ENCODE results near the gene ZNF507.
"Not testable (repeated sequence)": the region's sequence is repeated elsewhere in the genome, so short reads cannot be mapped to it uniquely, and the experiment has no call there.

ZNF507 gene

DNA sequence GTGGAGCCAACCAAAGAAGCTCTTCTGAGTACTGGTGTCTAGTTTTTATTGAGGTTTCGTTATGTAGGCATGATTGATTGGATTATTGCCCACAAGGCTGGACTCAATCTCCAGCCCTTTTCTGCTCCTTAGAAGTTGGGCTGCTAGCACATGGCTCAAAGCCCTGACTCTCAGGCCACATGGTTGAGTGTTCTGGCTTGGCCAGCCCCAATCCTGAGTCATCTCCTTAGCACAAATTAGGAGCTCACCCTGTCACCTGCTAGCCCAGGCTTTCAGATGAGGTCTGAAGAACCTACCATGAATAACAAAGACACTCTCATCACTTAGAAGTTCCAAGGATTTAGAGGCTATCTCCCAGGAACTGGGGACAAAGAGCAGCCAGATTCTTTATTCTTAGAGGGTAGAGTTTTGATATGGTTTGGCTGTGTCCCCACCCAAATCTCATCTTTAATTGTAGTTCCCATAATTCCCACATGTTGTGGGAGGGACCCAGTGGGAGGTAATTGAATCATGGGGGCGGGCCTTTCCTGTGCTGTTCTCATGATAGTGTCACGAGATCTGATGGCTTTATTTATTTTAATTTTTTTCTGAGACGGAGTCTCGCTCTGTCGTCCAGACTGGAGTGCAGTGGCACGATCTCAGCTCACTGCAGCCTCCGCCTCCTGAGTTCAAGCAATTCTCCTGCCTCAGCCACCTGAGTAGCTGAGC, 71.5 kb downstream of the ZNF507 start:
- no peak overlapping the region for H3K4me3 ChIP-seq (ENCODE audit: low read depth, low read length)
- TF ChIP-seq MYC (IDR thresholded peaks at IDR 0.05; ENCODE audit: low read depth, low read length) = no peak
- TF ChIP-seq, protein P1, sequence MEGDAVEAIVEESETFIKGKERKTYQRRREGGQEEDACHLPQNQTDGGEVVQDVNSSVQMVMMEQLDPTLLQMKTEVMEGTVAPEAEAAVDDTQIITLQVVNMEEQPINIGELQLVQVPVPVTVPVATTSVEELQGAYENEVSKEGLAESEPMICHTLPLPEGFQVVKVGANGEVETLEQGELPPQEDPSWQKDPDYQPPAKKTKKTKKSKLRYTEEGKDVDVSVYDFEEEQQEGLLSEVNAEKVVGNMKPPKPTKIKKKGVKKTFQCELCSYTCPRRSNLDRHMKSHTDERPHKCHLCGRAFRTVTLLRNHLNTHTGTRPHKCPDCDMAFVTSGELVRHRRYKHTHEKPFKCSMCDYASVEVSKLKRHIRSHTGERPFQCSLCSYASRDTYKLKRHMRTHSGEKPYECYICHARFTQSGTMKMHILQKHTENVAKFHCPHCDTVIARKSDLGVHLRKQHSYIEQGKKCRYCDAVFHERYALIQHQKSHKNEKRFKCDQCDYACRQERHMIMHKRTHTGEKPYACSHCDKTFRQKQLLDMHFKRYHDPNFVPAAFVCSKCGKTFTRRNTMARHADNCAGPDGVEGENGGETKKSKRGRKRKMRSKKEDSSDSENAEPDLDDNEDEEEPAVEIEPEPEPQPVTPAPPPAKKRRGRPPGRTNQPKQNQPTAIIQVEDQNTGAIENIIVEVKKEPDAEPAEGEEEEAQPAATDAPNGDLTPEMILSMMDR (IDR thresholded peaks at IDR 0.05; ENCODE audit: low read depth, low read length) = no peak
- TF ChIP-seq, protein P2, sequence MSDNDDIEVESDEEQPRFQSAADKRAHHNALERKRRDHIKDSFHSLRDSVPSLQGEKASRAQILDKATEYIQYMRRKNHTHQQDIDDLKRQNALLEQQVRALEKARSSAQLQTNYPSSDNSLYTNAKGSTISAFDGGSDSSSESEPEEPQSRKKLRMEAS (IDR thresholded peaks at IDR 0.05; ENCODE audit: low read depth, low read length) = no peak
- no peak for TF ChIP-seq POLR2A (IDR thresholded peaks at IDR 0.05; ENCODE audit: extremely low read depth, insufficient read length)
- no peak for DNase-seq (ENCODE audit: low read depth)

DNA sequence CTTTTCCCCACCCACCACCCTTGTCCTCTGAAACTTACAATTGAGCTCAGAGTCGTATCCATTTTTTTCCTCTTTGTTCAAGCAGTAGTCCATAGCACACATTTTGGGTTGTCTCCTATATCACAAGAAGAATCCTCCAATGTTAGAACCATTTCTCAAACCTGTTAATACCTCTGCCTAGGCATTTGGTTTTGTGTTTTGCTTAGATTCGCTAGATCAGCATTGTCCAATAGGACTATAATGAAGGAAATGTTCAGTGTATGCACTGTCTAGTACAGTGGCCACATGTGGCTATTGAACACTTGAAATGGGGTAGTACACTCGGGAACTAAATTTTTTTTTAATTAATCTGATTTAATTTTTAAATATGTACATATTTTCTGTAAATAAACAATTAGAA, 72.7 kb downstream of the ZNF507 start:
- DNase-seq (ENCODE audit: low read depth) = no peak
- no peak overlapping the region for H3K4me3 ChIP-seq (ENCODE audit: low read depth, low read length)
- TF ChIP-seq POLR2A (IDR thresholded peaks at IDR 0.05; ENCODE audit: extremely low read depth, insufficient read length) (no peak), MYC (IDR thresholded peaks at IDR 0.05; ENCODE audit: low read depth, low read length) (no peak)
- TF ChIP-seq, protein P1 (IDR thresholded peaks at IDR 0.05; ENCODE audit: low read depth, low read length) = no peak
- TF ChIP-seq, protein P2 (IDR thresholded peaks at IDR 0.05; ENCODE audit: low read depth, low read length) = no peak

DNA sequence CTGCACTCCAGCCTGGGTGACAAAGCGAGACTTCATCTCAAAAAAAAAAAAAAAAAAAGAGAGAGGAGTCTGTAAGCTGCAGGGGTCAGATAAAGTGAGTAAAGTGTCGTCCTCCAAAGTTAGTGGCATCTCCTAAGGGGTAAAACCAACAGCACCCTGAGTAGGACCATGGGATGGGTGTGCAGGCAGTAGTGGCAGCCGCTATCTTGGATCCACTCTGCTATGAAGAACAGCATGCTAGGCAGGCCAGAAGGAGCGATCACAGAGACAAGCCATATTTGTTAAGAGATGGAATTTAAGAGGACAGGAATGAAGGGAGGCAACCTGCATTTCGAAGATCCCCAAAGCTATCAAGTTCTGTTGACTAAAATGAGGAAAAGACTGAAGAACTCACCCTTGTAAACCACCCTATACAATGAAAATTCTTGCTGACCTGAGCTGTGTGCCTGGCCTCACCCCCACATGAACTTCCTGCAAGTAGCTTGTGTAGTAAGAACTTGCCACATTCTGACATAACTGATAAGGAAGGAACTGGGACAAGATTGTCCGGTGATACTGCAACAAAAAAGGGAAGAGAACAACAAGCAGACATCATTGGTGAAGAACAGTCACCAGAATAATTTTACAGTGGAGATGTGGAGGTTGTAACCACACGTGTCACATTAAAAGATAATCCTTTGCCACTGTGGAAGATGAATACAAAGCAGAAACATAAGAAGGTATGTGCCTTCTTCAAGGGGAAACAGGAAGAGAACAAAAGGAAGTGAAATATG, 76.4 kb downstream of the ZNF507 start:
- peak; percentile 89 for DNase-seq (ENCODE audit: low read depth)
- H3K4me3 ChIP-seq (ENCODE audit: low read depth, low read length) = no peak overlapping the region
- TF ChIP-seq MYC (IDR thresholded peaks at IDR 0.05; ENCODE audit: low read depth, low read length) = no peak
- TF ChIP-seq, protein P2 (IDR thresholded peaks at IDR 0.05; ENCODE audit: low read depth, low read length) = peak; percentile 64
- TF ChIP-seq POLR2A (IDR thresholded peaks at IDR 0.05; ENCODE audit: extremely low read depth, insufficient read length) = no peak
- TF ChIP-seq, protein P1 (IDR thresholded peaks at IDR 0.05; ENCODE audit: low read depth, low read length) = no peak

DNA sequence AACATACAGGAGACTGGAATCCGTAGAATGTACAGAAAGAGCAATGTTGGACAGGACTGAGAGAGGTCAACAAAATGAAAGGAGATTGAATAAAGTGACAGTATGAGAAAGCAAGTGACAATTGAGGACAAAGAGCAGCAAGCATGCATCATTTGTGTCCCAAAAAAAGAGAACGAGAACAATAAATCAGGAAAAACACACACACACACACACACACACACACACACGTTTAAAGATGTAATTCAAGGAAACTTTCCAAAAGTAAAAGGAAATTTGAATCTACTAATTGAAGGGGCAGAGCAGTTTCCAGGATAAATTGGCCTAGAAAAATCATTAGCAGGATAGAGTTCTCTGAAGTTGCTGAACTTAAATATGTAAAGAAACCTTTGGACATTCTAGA, 77.0 kb downstream of the ZNF507 start:
- TF ChIP-seq POLR2A (IDR thresholded peaks at IDR 0.05; ENCODE audit: extremely low read depth, insufficient read length) (no peak), MYC (IDR thresholded peaks at IDR 0.05; ENCODE audit: low read depth, low read length) (no peak)
- TF ChIP-seq, protein P2 (IDR thresholded peaks at IDR 0.05; ENCODE audit: low read depth, low read length) = no peak
- TF ChIP-seq, protein P1 (IDR thresholded peaks at IDR 0.05; ENCODE audit: low read depth, low read length) = no peak
- DNase-seq (ENCODE audit: low read depth) = no peak
- no peak overlapping the region for H3K4me3 ChIP-seq (ENCODE audit: low read depth, low read length)

DNA sequence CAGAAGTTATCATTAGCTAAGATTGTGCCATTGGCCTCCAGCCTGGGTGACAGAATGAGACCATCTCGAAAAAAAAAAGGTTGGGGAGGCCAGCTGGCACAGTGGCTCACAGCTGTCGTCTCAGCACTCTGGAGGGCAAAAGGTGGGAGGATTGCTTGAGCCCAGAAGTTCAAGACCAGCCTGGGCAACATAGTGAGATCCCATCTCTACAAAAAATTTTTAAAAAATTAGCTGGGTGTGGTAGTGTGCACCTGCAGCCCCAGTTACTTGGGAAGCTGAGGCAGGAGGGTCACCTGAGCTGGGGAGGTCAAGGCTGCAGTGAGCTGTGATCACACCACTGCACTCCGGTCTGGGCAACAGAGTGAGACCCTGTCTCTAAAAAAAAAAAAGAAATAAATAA, 78.5 kb downstream of the ZNF507 start:
- not testable (repeated sequence) for H3K4me3 ChIP-seq (ENCODE audit: low read depth, low read length); DNase-seq (ENCODE audit: low read depth)

DNA sequence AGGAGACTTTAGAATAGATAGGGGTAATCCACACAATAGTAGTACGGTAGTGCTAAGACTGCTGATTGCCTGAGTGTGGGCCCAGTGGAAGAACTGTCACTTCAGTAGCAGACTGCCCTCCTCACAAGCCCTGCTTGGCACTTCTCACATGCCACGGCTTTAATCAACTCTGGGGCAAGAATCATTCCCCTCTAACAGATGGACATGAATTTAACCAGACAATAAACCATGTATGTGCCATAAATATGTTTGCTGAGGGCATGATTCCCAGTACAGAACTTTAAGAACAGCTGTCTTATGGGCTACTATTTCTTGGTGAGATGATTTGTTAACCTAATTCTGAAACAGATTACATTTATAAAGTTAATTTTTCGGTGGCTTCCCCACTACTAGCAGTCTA, 82.1 kb downstream of the ZNF507 start:
- H3K4me3 ChIP-seq (ENCODE audit: low read depth, low read length) = no peak overlapping the region
- TF ChIP-seq POLR2A (IDR thresholded peaks at IDR 0.05; ENCODE audit: extremely low read depth, insufficient read length) (no peak), MYC (IDR thresholded peaks at IDR 0.05; ENCODE audit: low read depth, low read length) (no peak)
- TF ChIP-seq, protein P1 (IDR thresholded peaks at IDR 0.05; ENCODE audit: low read depth, low read length) = no peak
- TF ChIP-seq, protein P2 (IDR thresholded peaks at IDR 0.05; ENCODE audit: low read depth, low read length) = no peak
- no peak for DNase-seq (ENCODE audit: low read depth)

All from NB4 (cell line).